ENCODE results near the gene NTRK3. TPM values are rescaled to one million over a fixed set of nuclear protein-coding genes. Genes with fewer than 3 reads are reported as not detected.

The NTRK3 gene
- polyA plus RNA-seq, 1 donor (not counting 4 experiments of a cell fraction or from before 2014, with no cell fraction given), result not detected

GRCh38 chr15:88239594-88239993, 16.9 kb downstream of the NTRK3 start:
- Histone ChIP-seq H3K4me2 (ENCODE audit: control insufficient read depth, extremely low read depth, insufficient read depth, low read depth, low read length) (no peak overlapping the region), H4K20me1 (ENCODE audit: control insufficient read depth, extremely low read depth, insufficient read depth, low read length) (no peaks in the 10 kb centered on the region), H3K9me3 (ENCODE audit: control insufficient read depth, low read depth, low read length) (no peaks in the 10 kb centered on the region), H3K9me1 (ENCODE audit: control insufficient read depth, extremely low read depth, insufficient read depth, low read length) (no peaks in the 10 kb centered on the region), H3K36me3 (ENCODE audit: control insufficient read depth in 2 of 2, extremely low read depth in 1 of 2, insufficient read depth in 2 of 2, low read length in 2 of 2) (no peaks in the 10 kb centered on the region), H2AFZ (ENCODE audit: control insufficient read depth, low read length) (no peak overlapping the region), H3K4me3 (ENCODE audit: control insufficient read depth in 2 of 3, extremely low read depth in 1 of 3, insufficient read depth in 2 of 3, low read depth in 1 of 3, low read length in 3 of 3) (no peak overlapping the region), H3K9ac (ENCODE audit: control insufficient read depth, extremely low read depth, insufficient read depth, low read length) (no peak overlapping the region), H3K4me1 (ENCODE audit: control insufficient read depth, extremely low read depth, insufficient read depth, low read length) (no peaks in the 10 kb centered on the region), H3K27ac (ENCODE audit: control insufficient read depth, insufficient read depth, low read length) (no peak overlapping the region), H3K27me3 (ENCODE audit: control insufficient read depth, extremely low read depth, insufficient read depth, low read length) (no peaks in the 10 kb centered on the region), H3K79me2 (ENCODE audit: control insufficient read depth, insufficient read depth, low read length) (no peaks in the 10 kb centered on the region)
- TF ChIP-seq EZH2 (IDR thresholded peaks at IDR 0.05; ENCODE audit: low read length), result no peak
- TF ChIP-seq, protein P1, sequence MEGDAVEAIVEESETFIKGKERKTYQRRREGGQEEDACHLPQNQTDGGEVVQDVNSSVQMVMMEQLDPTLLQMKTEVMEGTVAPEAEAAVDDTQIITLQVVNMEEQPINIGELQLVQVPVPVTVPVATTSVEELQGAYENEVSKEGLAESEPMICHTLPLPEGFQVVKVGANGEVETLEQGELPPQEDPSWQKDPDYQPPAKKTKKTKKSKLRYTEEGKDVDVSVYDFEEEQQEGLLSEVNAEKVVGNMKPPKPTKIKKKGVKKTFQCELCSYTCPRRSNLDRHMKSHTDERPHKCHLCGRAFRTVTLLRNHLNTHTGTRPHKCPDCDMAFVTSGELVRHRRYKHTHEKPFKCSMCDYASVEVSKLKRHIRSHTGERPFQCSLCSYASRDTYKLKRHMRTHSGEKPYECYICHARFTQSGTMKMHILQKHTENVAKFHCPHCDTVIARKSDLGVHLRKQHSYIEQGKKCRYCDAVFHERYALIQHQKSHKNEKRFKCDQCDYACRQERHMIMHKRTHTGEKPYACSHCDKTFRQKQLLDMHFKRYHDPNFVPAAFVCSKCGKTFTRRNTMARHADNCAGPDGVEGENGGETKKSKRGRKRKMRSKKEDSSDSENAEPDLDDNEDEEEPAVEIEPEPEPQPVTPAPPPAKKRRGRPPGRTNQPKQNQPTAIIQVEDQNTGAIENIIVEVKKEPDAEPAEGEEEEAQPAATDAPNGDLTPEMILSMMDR (optimal IDR thresholded peaks at IDR 0.05 in 1 of 3, IDR thresholded peaks at IDR 0.05 in 1 of 3, conservative IDR thresholded peaks at IDR 0.05 in 1 of 3; ENCODE audit: extremely low read depth in 1 of 3, insufficient read depth in 2 of 3, low read length in 3 of 3), result no peak
- FAIRE-seq (no peak), DNase-seq (ENCODE audit: low read depth, low spot score) (no peak)
- dilution Hi-C loops (cut with MboI; ENCODE audit: extremely low pct_ligation_motif_present, low sequenced_read_pairs), result no loop called here

DNA sequence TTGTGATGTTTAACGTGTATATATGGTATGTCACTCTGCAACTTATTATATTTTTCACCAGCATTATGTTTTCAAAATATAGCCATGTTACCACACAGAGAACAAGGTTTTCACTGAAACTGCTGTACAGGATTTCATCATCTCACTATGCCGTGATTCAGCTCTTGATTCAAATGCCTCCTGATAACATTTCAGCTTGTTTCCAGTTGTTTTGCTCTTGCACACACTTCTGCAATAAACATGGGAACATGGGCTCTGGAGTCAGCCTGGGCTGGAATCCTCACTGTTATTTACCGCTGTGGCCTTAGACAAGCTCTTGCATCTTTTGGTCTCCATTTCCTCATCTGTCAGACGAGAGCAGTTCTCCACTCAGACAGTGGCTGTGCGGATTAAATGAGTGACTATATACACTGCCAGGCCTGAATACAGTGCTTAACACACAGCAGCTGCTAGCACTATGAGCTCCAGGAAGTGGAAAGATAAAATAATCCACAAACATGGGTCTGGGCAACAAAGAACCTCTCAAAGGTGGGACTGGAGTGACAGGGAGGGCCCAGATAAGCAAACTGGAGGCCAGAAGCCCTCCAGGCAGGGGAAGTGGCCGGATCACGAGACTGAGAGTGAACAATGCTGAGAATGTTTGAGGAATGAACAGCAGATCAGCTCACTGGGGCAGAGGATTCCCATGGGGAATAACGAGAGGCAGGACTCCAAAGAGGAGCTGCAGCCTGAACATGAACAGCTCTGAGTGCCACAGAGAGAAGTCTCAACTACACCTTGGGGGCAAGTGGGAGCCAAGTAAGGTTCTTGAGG, 17.7 kb downstream of the NTRK3 start:
- H3K79me2 ChIP-seq (ENCODE audit: control insufficient read depth, insufficient read depth, low read length), result no peaks in the 10 kb centered on the region
- no peaks in the 10 kb centered on the region for H3K4me1 ChIP-seq (ENCODE audit: control insufficient read depth, extremely low read depth, insufficient read depth, low read length)
- H3K27ac ChIP-seq (ENCODE audit: control insufficient read depth, insufficient read depth, low read length), result no peak overlapping the region
- H3K4me3 ChIP-seq (ENCODE audit: control insufficient read depth in 2 of 3, extremely low read depth in 1 of 3, insufficient read depth in 2 of 3, low read depth in 1 of 3, low read length in 3 of 3), result no peak overlapping the region
- no peaks in the 10 kb centered on the region for H4K20me1 ChIP-seq (ENCODE audit: control insufficient read depth, extremely low read depth, insufficient read depth, low read length)
- TF ChIP-seq, protein P1 (optimal IDR thresholded peaks at IDR 0.05 in 1 of 3, IDR thresholded peaks at IDR 0.05 in 1 of 3, conservative IDR thresholded peaks at IDR 0.05 in 1 of 3; ENCODE audit: extremely low read depth in 1 of 3, insufficient read depth in 2 of 3, low read length in 3 of 3), result no peak
- no peak for TF ChIP-seq EZH2 (IDR thresholded peaks at IDR 0.05; ENCODE audit: low read length)
- DNase-seq (ENCODE audit: low read depth, low spot score), result no peak
- H3K36me3 ChIP-seq (ENCODE audit: control insufficient read depth in 2 of 2, extremely low read depth in 1 of 2, insufficient read depth in 2 of 2, low read length in 2 of 2), result no peaks in the 10 kb centered on the region
- no peak overlapping the region for H2AFZ ChIP-seq (ENCODE audit: control insufficient read depth, low read length)
- dilution Hi-C loops (cut with MboI; ENCODE audit: extremely low pct_ligation_motif_present, low sequenced_read_pairs), result no loop called here
- H3K27me3 ChIP-seq (ENCODE audit: control insufficient read depth, extremely low read depth, insufficient read depth, low read length), result no peaks in the 10 kb centered on the region
- H3K4me2 ChIP-seq (ENCODE audit: control insufficient read depth, extremely low read depth, insufficient read depth, low read depth, low read length), result no peak overlapping the region
- no peaks in the 10 kb centered on the region for H3K9me3 ChIP-seq (ENCODE audit: control insufficient read depth, low read depth, low read length)
- no peaks in the 10 kb centered on the region for H3K9me1 ChIP-seq (ENCODE audit: control insufficient read depth, extremely low read depth, insufficient read depth, low read length)
- H3K9ac ChIP-seq (ENCODE audit: control insufficient read depth, extremely low read depth, insufficient read depth, low read length), result no peak overlapping the region
- no peak for FAIRE-seq
